SK-N-MC (cell line): ENCODE results near the gene ZKSCAN2.

ENCODE experiments used
- EZH2 ChIP-seq: fragments of 200-600 bp; sonication (generic); IDR thresholded peaks from one replicate; pipeline ENCODE4 v1.6.1; 2017; ENCODE audit warnings: antibody characterized with exemption
- FOXP2 ChIP-seq: optimal IDR thresholded peaks from 2 replicates; pipeline ENCODE3; 2011; ENCODE audit warnings: mild to moderate bottlenecking, moderate library complexity; ENCODE audit not compliant: insufficient read depth; ENCODE audit errors: extremely low read length, control extremely low read depth
- POLR2AphosphoS5 ChIP-seq: IDR thresholded peaks from 2 replicates; pipeline ENCODE4 v1.6.1; 2012; ENCODE audit warnings: mild to moderate bottlenecking, low read depth, low read length, borderline replicate concordance

- TF ChIP-seq POLR2AphosphoS5 (no peak), EZH2 (no peak), FOXP2 (no peak)
These were observed 8.3 kb upstream of the ZKSCAN2 start for GRCh38 chr16:25265968-25266367.
